ENCODE results near the gene XXYLT1.

The XXYLT1 gene

GRCh38 chr3:195126056-195126605 lies 144.8 kb downstream of the XXYLT1 start:
- DNase-seq: no peak

GRCh38 chr3:195125646-195126045 lies 145.3 kb downstream of the XXYLT1 start:
- no peak for DNase-seq

GRCh38 chr3:195124378-195124992 lies 146.5 kb downstream of the XXYLT1 start:
- DNase-seq: peak; percentile 62

DNA sequence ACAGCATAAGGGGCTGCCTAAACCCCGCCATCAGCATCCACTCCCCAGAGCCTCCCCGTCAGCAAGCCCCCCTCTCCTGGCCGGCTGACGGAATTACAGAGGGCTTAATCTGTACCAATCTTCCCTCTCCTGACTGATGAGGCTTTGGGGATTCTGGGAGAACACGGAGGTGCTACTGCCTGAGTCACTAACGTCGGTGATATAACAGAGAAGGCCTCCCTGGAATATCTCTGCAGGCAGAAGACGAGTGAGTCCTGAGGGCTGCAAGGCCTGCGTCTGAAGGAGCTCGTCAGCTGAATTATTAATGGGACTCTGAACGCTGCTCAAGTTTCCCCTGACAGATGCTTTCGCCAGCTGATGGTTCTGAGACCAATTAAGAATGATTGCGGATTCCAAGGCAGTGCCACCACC lies 147.7 kb downstream of the XXYLT1 start:
- DNase-seq: no peak

DNA sequence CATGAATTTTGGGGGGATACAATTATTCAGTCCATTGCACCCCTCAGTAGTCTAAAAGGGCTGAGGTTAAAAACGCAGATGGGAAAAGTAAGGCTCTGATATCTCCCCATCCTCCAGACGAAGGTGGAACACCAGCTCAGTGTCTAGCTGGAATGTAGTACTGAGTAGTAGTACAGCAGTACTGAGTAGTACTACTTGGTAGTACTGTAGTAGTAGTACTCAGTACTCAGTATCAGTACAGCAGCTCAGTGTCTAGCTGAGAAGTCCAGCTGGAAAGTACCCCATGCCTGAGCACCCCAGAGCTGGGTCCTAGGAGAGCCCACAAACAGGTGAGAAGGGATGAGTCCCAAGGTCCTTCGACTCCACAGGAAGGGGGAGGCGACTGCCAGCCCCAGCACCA lies 148.7 kb downstream of the XXYLT1 start:
- no peak for DNase-seq

GRCh38 chr3:195120267-195120601 lies 150.7 kb downstream of the XXYLT1 start:
- no peak for DNase-seq

- no peak for DNase-seq
Measured at GRCh38 chr3:195119461-195120266, 151.3 kb downstream of the XXYLT1 start.

DNA sequence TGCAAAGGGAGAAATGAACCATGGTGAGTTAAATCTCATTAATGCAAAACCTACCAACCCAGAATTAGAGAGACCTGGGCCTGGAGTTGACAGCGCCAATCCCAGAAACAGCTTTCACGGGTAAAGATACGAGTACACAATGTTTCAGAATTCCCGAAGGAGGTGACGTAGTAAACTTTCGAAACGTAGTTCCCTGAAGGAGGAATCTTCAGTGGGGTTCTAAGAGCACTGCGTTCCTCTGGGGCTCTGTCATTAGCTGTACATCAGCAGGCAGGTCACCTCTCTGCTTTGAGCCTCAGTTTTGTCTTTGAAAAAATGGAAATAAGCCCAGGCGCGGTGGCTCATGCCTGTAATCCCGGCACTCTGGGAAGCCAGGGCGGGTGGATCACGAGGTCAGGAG lies 152.3 kb downstream of the XXYLT1 start:
- no peak for DNase-seq

DNA sequence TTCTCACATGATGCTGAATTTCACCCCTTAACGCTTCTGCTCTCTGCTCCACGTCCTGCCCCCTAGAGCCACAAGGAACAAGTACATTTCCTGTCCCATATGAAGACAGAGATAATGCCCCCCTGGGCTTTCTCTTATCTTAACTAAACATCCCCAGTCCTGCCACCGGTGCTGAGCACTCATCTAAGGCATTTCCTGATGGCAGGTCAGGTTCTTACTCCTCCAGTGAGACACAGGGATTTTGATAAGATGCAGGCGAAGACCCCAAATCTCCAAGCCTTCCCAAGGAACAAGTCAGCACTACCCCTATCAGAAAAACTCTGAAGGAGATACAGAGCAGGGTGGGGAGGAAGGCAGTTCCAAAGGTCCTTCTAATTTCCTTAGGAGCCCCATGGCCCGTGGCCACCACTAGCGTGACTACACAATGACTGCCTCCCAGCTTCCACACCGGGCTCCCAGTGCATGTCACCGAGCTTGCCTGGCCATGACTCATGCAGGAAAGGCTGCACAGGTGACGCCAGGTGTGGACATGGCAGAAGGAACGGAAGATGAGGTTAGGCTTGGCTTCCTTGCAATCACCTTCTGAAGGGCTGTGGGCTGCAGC lies 152.9 kb downstream of the XXYLT1 start:
- no peak for DNase-seq

DNA sequence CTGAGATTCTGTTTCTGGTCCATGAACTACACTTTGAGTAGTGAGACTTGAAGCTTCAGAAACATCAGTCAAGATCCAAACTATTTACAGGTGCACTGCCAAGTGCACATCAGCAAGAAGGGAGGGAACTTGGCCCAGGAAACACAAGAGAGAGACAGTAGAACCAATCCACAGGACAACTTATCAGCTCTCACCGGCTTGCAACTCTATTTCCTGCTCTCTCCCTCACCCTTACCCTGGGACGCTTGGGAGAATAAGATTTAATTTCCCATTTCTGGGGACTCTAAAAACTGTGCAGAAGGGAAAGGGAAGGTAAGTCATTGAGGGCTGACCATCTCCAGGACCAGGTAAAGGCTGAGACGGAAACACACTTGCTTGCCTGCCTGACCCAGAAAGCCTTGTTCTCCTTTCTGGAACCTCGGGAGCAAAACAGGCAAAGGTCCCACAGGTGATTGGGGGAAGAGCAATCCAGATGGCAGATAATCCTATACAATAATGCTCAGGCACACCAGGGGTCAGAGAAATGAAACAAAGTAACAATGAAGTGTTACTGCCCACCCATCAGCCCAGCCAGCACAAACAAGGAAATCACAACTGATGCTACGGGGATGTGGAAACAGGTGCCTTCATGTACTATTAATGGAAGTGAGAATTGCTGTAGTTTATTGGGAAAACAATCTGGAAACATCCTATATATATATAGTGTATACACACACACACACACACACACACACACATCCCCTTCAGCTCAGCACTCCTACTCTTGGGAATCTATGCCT lies 154.4 kb downstream of the XXYLT1 start:
- DNase-seq: no peak

DNA sequence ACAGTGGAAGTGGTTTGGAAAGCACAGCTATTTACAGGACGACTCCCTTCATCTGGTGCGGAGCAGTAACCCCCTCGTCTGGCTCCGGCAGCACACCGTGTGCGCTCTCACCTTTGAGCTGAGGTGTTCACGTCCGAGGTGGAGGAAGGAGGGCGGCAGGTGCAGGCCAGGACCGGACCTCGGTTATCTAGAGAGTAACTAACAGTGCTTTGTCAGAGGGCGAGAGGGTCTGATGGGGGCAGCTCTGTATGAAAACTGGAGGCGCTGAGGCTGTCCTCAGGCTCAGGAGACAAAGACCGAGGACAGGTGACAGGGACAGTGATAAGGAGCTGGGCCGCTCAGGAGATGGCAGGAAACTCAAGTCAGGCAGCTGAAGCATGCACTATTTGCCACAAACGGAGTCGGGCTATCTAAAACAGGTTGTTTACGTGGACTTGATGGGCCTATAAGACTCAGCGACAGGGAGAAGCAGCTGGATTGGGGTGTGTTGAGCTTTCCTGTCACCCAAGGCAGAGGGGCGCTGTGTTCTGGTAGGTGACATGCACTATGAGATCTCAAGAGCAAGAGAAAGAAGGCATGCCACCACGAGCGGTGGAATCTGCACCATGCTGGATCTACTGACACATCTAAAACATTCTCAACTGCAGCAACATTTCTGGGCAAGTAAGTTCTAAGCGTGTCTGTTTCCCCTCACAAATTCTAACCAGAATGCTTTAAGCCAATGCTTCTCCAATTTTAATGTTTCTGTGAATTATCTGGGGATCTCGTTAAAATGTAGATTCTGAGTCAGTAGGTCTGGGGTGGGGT lies 155.2 kb downstream of the XXYLT1 start:
- DNase-seq: no peak

DNA sequence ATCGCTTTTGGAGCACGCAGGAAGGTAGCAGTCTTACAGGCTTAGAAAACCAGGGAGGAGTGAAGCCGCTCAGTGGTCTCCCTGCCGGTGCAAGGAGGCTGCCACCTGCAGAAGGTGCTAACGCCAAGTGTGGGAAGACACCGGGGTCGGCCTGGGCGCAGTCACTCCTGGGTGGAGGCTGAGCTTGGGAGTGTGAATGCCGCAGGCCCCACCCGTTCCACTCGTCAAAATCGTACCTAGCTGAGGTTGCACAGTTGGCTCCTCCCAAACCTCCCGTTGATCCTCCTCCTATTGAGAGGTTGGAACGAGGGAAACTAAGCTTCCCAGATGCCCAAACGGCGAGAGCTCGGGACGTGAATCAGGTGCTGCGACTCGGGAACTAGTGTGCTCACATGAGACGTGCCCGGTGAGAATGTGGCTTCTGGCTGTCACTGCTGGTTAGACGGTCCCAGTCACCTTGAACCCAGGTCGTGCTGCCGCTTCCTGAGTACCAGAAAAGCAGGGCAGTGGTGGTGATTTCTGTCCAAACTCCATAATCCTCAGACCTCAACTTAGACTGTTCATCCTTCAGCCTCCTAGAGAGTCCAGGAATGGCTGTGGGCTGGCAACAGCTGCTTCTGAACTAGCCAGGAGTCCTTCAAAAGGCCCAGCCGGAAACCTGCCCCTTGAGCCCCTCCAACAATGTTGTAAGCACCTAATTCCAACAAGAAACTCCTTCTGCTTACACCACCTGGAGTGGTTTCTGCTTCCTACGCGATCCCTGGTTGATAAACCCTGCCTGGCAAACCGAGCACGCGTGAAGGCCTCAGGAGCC lies 156.0 kb downstream of the XXYLT1 start:
- DNase-seq: no peak

DNA sequence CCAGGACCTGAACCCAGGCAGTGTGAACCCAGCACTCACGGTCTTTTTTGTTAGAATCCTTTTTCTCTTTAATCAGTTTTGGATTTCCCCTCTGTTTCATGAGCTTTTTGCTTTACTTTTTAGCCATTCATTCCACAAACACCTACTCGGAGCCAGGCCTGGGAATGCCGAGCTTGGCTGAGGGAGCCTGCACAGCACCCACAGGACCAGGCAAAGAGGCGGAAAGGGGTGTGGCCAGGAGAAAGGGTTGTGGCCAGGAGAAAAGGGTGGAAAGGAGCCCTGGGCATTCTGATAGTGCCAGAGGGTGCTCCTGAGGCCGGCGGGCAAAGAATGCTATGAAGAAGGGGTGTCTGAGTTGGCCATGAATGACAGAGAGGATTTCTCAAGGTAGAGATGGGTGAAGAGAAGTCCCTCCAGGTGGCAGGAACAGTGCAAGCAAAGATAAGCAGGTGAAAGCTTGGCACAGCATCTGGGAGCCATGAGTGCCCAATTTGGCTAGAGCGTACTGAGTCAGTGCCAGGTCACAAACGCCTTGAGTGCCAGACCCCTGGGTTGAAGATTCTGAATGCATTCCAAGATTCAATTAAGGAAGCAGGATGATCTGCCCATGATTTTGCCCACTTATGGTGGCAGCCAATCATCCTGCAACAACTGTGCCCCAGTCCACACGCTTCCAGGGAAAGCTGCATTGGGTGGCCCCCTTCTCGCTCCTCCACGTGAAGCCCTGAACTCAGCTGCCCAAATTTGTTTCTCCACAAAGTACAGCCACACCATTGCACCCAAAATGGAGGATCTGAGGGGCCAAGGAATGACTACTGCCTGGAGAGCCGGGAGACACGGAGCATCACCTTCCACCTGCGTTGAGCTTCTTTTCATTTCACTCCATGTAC lies 157.2 kb downstream of the XXYLT1 start:
- no peak for DNase-seq

- peak; percentile 71 for DNase-seq
Measured at GRCh38 chr3:195113048-195113447, 157.9 kb downstream of the XXYLT1 start.

DNA sequence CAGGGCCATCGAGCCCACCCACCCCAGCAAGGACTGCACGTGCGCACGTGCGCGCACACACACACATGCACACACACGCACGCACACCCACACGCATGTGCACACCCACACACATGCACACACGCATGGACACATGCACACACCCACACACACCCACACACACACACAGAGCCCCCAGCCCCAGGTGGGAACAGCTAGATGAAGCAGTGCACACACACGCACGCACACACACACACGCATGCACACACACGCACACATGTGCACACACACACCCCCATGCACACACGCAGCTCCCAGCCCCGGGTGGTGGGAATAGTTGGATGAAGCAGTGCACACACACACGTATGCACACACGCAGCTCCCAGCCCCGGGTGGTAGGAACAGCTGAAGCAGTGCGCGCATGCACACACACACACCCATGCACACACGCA lies 158.6 kb downstream of the XXYLT1 start:
- DNase-seq: no peak

- DNase-seq: no peak
Measured at GRCh38 chr3:195111766-195112165, 159.2 kb downstream of the XXYLT1 start.

DNA sequence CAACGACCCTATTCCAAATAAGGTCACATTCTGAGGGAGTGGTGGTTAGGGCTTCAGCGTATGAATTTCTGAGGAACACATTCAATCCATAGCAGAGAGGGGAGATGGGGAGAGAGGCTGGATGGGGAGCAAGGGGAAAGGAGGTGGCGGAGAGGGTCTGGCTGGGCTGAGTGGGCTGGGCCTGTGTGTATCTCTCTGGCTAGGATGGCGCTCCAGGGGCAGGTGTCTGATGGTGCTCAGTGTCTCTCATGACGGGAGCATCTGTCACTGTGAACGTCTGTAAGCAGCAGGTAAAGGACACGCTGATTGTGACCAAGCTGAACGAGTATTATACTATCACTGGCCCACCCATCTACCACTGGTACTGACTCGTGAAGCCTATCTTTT lies 159.6 kb downstream of the XXYLT1 start:
- no peak for DNase-seq

DNA sequence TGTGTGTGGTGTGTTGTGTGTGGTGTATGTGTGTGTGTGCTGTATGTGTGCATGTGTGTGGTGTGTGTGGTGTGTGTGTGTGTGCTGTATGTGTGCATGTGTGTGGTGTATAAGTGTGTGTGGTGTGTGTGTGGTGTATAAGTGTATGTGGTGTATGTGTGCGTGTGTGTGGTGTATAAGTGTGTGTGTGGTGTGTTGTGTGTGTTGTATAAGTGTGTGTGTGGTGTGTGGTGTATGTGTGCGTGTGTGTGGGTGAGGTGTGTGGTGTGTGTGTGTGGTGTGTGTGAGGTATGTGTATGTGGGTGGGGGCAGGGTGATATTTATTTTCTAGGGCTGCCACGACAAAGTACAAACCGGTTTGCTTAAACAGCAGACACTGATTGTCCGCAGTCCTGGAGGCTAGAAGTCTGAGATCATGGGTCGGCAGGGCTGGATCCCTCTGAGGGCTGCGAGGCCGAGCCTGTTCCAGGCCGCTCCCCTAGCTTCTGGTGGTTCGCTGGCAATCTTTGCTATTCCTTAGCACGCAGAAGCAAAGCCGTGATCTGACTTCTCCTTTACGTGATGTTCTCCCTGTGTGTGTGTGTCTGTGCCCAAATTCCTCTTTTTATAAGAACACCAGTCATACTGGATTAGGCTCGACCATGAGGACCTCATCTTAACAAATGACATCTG lies 160.2 kb downstream of the XXYLT1 start:
- peak; percentile 65 for DNase-seq

- no peak for DNase-seq
Measured at GRCh38 chr3:195109098-195109657, 161.8 kb downstream of the XXYLT1 start.
